SK-N-SH treated with all-trans-retinoic acid at 6 μM for 48 hours (cell line): ENCODE results near the gene RAB11B.

Experiments used
- ZFP3 ChIP-seq: fragments of 250-450 bp; sonication (Bioruptor Pico); IDR thresholded peaks from 2 replicates; pipeline ENCODE4 v1.5.0; 2020; ENCODE audit warnings: mild to moderate bottlenecking, moderate library complexity
- ZNF8 ChIP-seq: fragments of 450-650 bp; formaldehyde crosslinking; IDR thresholded peaks from 2 replicates; pipeline ENCODE4 v1.5.0; 2020; ENCODE audit warnings: mild to moderate bottlenecking, moderate library complexity
- TF ChIP-seq, protein P1 (sequence below): fragments of 250-450 bp; sonication (Bioruptor Pico); IDR thresholded peaks from 2 replicates; pipeline ENCODE4 v1.8.0; 2021; ENCODE audit warnings: low read depth, mild to moderate bottlenecking, moderate library complexity, borderline replicate concordance
- TF ChIP-seq, protein P2 (sequence below): fragments of 250-450 bp; sonication (Bioruptor Pico); IDR thresholded peaks from 2 replicates; pipeline ENCODE4 v1.5.1; 2020; ENCODE audit warnings: low read depth, mild to moderate bottlenecking, moderate library complexity

DNA sequence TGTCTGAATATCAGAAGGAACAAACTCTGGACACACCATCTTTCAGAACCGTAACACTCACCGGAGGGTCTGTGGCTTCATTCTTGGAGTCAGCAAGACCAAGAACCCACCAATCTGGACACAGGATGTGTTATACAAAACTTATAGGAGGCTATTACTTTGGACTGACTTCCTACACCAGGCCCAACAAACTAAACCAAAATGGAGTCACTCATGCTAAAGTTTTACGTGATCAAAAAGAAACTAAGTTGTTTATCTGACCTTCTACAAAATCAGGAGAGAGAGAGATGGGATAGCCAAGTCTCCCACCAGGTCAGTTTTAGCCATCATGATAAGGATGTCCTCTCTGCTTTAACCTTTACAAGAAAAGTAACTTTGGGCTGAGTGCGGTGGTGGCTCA, 3.2 kb upstream of the RAB11B start:
- TF ChIP-seq ZFP3 (CRISPR knock-in tag) (no peak), ZNF8 (no peak)
- TF ChIP-seq, protein P1, sequence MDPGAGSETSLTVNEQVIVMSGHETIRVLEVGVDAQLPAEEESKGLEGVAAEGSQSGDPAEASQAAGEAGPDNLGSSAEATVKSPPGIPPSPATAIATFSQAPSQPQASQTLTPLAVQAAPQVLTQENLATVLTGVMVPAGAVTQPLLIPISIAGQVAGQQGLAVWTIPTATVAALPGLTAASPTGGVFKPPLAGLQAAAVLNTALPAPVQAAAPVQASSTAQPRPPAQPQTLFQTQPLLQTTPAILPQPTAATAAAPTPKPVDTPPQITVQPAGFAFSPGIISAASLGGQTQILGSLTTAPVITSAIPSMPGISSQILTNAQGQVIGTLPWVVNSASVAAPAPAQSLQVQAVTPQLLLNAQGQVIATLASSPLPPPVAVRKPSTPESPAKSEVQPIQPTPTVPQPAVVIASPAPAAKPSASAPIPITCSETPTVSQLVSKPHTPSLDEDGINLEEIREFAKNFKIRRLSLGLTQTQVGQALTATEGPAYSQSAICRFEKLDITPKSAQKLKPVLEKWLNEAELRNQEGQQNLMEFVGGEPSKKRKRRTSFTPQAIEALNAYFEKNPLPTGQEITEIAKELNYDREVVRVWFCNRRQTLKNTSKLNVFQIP (CRISPR knock-in tag): no peak
- TF ChIP-seq, protein P2, sequence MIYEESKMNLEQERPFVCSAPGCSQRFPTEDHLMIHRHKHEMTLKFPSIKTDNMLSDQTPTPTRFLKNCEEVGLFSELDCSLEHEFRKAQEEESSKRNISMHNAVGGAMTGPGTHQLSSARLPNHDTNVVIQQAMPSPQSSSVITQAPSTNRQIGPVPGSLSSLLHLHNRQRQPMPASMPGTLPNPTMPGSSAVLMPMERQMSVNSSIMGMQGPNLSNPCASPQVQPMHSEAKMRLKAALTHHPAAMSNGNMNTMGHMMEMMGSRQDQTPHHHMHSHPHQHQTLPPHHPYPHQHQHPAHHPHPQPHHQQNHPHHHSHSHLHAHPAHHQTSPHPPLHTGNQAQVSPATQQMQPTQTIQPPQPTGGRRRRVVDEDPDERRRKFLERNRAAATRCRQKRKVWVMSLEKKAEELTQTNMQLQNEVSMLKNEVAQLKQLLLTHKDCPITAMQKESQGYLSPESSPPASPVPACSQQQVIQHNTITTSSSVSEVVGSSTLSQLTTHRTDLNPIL (CRISPR knock-in tag): no peak
